LNCaP clone FGC (cell line): ENCODE data around the gene LRTM1.

Source experiments
- DNase-seq: peaks from one replicate; pipeline ENCODE4 v3.0.0-alpha.2; 2011; ENCODE audit warnings: low read depth
- H3K4me3 ChIP-seq: 2 replicates; pipeline ENCODE4 v1.5.1; 2011; ENCODE audit warnings: mild to moderate bottlenecking, low read depth, low read length, control low read depth
- TF ChIP-seq, protein P1 (sequence below): IDR thresholded peaks from 2 replicates; pipeline ENCODE4 v1.5.1; 2012; ENCODE audit warnings: mild to moderate bottlenecking; ENCODE audit not compliant: control insufficient read depth, insufficient read depth; ENCODE audit errors: extremely low read depth

LRTM1 gene

DNA sequence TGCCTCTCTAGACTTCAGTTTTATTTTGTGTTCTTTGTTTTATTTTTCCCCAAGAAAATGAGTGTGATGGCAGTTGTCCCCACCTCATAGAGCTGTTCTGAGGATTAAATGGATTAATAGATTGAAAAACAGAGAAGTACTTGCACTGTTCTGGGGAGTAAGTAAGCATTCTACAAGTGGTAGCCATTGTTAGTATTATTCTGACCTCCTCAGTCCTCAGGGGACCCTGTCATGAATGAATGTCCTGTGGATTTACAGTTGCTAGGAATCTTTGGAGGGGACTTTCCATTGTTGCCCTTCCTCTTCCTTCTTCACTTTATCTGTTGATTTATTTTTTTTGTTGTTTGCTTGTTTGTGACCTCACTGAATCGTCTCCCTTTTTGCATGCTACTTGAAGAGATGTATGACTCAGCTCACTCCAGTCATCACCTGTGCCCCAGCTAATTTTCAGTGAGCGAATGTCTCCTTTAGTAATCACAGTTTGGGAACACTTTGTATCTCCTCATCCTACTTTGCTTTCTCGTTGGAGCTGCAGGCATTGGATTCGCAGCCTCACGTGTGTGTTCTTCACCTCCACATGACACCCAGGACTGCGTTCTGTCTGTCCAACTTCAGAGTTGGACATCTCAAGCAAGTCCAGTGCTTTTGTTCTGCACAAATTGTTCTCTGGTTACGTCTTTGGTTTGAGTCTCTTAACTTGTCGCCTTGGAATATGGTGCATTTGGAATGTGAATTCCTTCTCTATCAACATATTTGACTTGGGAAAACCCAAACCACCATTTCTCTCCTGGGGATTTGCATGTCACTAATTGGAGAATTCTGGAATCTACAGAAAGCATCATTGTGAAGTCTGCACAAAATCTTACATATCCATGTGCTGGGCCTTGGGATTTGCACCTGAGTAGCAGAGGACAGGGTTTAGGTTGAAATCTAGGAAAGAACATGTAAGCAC, 54.5 kb downstream of the LRTM1 start:
- no peak overlapping the region for H3K4me3 ChIP-seq
- DNase-seq: no peak
- TF ChIP-seq, protein P1, sequence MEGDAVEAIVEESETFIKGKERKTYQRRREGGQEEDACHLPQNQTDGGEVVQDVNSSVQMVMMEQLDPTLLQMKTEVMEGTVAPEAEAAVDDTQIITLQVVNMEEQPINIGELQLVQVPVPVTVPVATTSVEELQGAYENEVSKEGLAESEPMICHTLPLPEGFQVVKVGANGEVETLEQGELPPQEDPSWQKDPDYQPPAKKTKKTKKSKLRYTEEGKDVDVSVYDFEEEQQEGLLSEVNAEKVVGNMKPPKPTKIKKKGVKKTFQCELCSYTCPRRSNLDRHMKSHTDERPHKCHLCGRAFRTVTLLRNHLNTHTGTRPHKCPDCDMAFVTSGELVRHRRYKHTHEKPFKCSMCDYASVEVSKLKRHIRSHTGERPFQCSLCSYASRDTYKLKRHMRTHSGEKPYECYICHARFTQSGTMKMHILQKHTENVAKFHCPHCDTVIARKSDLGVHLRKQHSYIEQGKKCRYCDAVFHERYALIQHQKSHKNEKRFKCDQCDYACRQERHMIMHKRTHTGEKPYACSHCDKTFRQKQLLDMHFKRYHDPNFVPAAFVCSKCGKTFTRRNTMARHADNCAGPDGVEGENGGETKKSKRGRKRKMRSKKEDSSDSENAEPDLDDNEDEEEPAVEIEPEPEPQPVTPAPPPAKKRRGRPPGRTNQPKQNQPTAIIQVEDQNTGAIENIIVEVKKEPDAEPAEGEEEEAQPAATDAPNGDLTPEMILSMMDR: no peak

GRCh38 chr3:54871867-54872266, 56.0 kb downstream of the LRTM1 start:
- no peak for DNase-seq
- H3K4me3 ChIP-seq: no peak overlapping the region
- TF ChIP-seq, protein P1: no peak

GRCh38 chr3:54870423-54870822, 57.4 kb downstream of the LRTM1 start:
- TF ChIP-seq, protein P1: peak; percentile 75
- peak; percentile 31 for DNase-seq
- no peak overlapping the region for H3K4me3 ChIP-seq
